Breast epithelium (tissue), 4 donors: ENCODE results near the gene CST6. TPM values are rescaled to one million over a fixed set of nuclear protein-coding genes. Genes with fewer than 3 reads are reported as not detected.

ENCODE experiments used
- DNase-seq, 2 donors: peaks; one replicate each; pipeline ENCODE4 v3.0.0-alpha.2; 2019; ENCODE audit warnings: low spot score in 2 of 2
- H3K27ac ChIP-seq, 2 donors: fragments of 200-600 bp; sonication (generic) in 1 of 2; one replicate each; pipeline ENCODE4 v1.5.1; 2016 to 2019; ENCODE audit warnings: mild to moderate bottlenecking in 1 of 2
- H3K27me3 ChIP-seq, 2 donors: fragments of 200-600 bp; sonication (generic) in 1 of 2; one replicate each; pipeline versions ENCODE4 v1.5.1 to v1.6.0; 2017 to 2019; ENCODE audit warnings: control low read depth in 1 of 2, mild to moderate bottlenecking in 1 of 2
- H3K36me3 ChIP-seq: fragments of 200-600 bp; one replicate; pipeline ENCODE4 v1.5.1; 2019
- H3K4me1 ChIP-seq, 2 donors: fragments of 200-600 bp; sonication (generic); one replicate each; pipeline ENCODE4 v1.5.1; 2016 to 2019; ENCODE audit warnings: control low read depth in 1 of 2
- H3K4me3 ChIP-seq, 3 donors: fragments of 200-600 bp; sonication (generic); 1 replicate in 2 of 3; 2 replicates in 1 of 3; pipeline ENCODE4 v1.5.1; 2016 to 2019; ENCODE audit warnings: mild to moderate bottlenecking in 3 of 3, moderate library complexity in 2 of 3
- H3K9me3 ChIP-seq, 2 donors: fragments of 200-600 bp; sonication (generic) in 1 of 2; one replicate each; pipeline ENCODE4 v1.5.1; 2016 to 2019; ENCODE audit warnings: control low read depth in 1 of 2
- CTCF ChIP-seq, 3 donors: fragments of 450-650 bp; IDR thresholded peaks; one replicate each; pipeline ENCODE4 v1.5.1; 2016 to 2017; ENCODE audit warnings: antibody characterized with exemption in 3 of 3, mild to moderate bottlenecking in 3 of 3, moderate library complexity in 3 of 3
- POLR2A ChIP-seq: fragments of 450-650 bp; IDR thresholded peaks from one replicate; pipeline ENCODE4 v1.6.1; 2016; ENCODE audit warnings: antibody characterized with exemption, mild to moderate bottlenecking, moderate library complexity
- POLR2AphosphoS5 ChIP-seq, 3 donors: sonication (generic); formaldehyde crosslinking; IDR thresholded peaks; one replicate each; pipeline ENCODE4 v1.6.1; 2017; ENCODE audit warnings: antibody characterized with exemption in 3 of 3
- intact Hi-C: fragments of 100-400 bp; cut with DNase I; formaldehyde crosslinking; loops from one replicate; pipeline ENCODE4 v1.15.1; 2023; ENCODE audit warnings: low total_unique reads
- total RNA-seq, 3 donors: library from RNA; depleted of rRNA; stranded (reverse); fragments of >200 nt; gene quantifications; one replicate each; pipeline ENCODE4 v1.1.0, GENCODE V29; 2016

The CST6 gene
- total RNA-seq, 3 donors from 2014 or later: 0.59 to 0.98 TPM; not detected in 1

GRCh38 chr11:66042227-66042995 is 30.6 kb downstream of the CST6 start:
- intact Hi-C loops: no loop called here
- DNase-seq: no peak

GRCh38 chr11:66042996-66043906 is 31.4 kb downstream of the CST6 start:
- TF ChIP-seq CTCF (IDR thresholded peaks at IDR 0.05): no peak
- TF ChIP-seq POLR2A: no peak
- TF ChIP-seq POLR2AphosphoS5 (IDR thresholded peaks at IDR 0.05): no peak
- H3K9me3 ChIP-seq: no peaks in the 10 kb centered on the region
- no peaks in the 10 kb centered on the region for H3K36me3 ChIP-seq
- H3K4me3 ChIP-seq: no peak overlapping the region
- H3K27ac ChIP-seq: no peak overlapping the region
- no peaks in the 10 kb centered on the region for H3K4me1 ChIP-seq
- intact Hi-C loops: no loop called here
- H3K27me3 ChIP-seq: peaks cover 0 to 4% of the 10 kb centered on the region in 2 donors
- no peak for DNase-seq

More at GRCh38 chr11:66042227-66042995, 30.6 kb downstream of the CST6 start:
- Histone ChIP-seq H3K36me3 (no peaks in the 10 kb centered on the region), H3K4me1 (no peaks in the 10 kb centered on the region), H3K9me3 (no peaks in the 10 kb centered on the region), H3K27me3 (no peaks in the 10 kb centered on the region), H3K27ac (no peak overlapping the region), H3K4me3 (no peak overlapping the region)
- no peak for TF ChIP-seq POLR2A
- no peak for TF ChIP-seq CTCF (IDR thresholded peaks at IDR 0.05)
- TF ChIP-seq POLR2AphosphoS5 (IDR thresholded peaks at IDR 0.05): no peak

- H3K9me3 ChIP-seq: no peaks in the 10 kb centered on the region
- DNase-seq: no peak
- H3K4me3 ChIP-seq: no peak overlapping the region
- H3K36me3 ChIP-seq: no peaks in the 10 kb centered on the region
- no peak for TF ChIP-seq CTCF (IDR thresholded peaks at IDR 0.05)
- no peak for TF ChIP-seq POLR2AphosphoS5 (IDR thresholded peaks at IDR 0.05)
- TF ChIP-seq POLR2A: no peak
- no peak overlapping the region for H3K27ac ChIP-seq
- intact Hi-C loops: no loop called here
- peaks cover 0 to 13% of the 10 kb centered on the region in 2 donors for H3K27me3 ChIP-seq
- H3K4me1 ChIP-seq: no peaks in the 10 kb centered on the region
Measured at GRCh38 chr11:66044757-66045156, 32.9 kb downstream of the CST6 start.

GRCh38 chr11:66045177-66045639 is 33.4 kb downstream of the CST6 start:
- DNase-seq: peak; percentile 50 to 69
- Histone ChIP-seq H3K4me3 (no peak overlapping the region), H3K27me3 (peaks cover 0 to 13% of the 10 kb centered on the region in 2 donors), H3K9me3 (no peaks in the 10 kb centered on the region), H3K27ac (no peak overlapping the region), H3K36me3 (no peaks in the 10 kb centered on the region), H3K4me1 (no peaks in the 10 kb centered on the region)
- TF ChIP-seq POLR2A (no peak), POLR2AphosphoS5 (IDR thresholded peaks at IDR 0.05) (no peak), CTCF (IDR thresholded peaks at IDR 0.05) (peak; percentile 76 to 84 (median 76))
- intact Hi-C loops: no loop called here
